K562 (cell line): ENCODE results near the gene FCSK. TPM values are rescaled to one million over a fixed set of nuclear protein-coding genes. Genes with fewer than 3 reads are reported as not detected.
A peak's percentile ranks its signal among the peaks of the same experiment; 100 is the strongest.

ENCODE experiments used
- BCL6 ChIP-seq: fragments of 250-450 bp; sonication (Bioruptor Pico); IDR thresholded peaks from 2 replicates; pipeline ENCODE4 v1.4.0; 2020
- CCNT2 ChIP-seq: IDR thresholded peaks from 2 replicates; pipeline ENCODE4 v1.6.1; 2011; ENCODE audit warnings: borderline replicate concordance, low read depth, mild to moderate bottlenecking, moderate library complexity, mixed read lengths, low read length; ENCODE audit not compliant: insufficient read length; ENCODE audit errors: extremely low read depth
- MLLT1 ChIP-seq, 2 experiments: fragments of 450-650 bp; IDR thresholded peaks; 2 replicates each; pipeline ENCODE4 v1.6.1; 2016
- MNT ChIP-seq, 2 experiments: fragments of 450-650 bp; conservative IDR thresholded peaks; 2 replicates each; pipeline ENCODE4 v1.6.1; 2017; ENCODE audit warnings: mild to moderate bottlenecking in 2 of 2, moderate library complexity in 2 of 2
- THAP12 ChIP-seq: fragments of 250-450 bp; sonication (Bioruptor Pico); IDR thresholded peaks from 2 replicates; pipeline ENCODE4 v1.9.0; 2021; ENCODE audit warnings: mild to moderate bottlenecking, inconsistent platforms
- ZBTB40 ChIP-seq, 2 experiments: fragments of 450-650 bp in 1 of 2; sonication (generic) in 1 of 2; formaldehyde crosslinking in 1 of 2; IDR thresholded peaks; 2 replicates each; pipeline versions ENCODE4 v1.7.1 to v1.9.0; 2016 to 2022; ENCODE audit warnings: inconsistent platforms in 1 of 2, mild to moderate bottlenecking in 1 of 2, missing genetic modification reagents in 1 of 2
- ZNF639 ChIP-seq, 2 experiments: fragments of 200-800 bp in 1 of 2; sonication (Bioruptor generic) in 1 of 2; sonication (generic) in 1 of 2; formaldehyde crosslinking in 1 of 2; IDR thresholded peaks in 1 of 2; conservative IDR thresholded peaks in 1 of 2; 2 replicates each; pipeline versions ENCODE4 v1.5.0 to v1.6.1; 2016 to 2020; ENCODE audit warnings: missing compliant biosample characterization in 1 of 2, missing genetic modification characterization in 1 of 2, missing genetic modification reagents in 1 of 2
- polyA plus RNA-seq, 8 experiments: library from polyadenylated mRNA; depleted of rRNA in 4 of 8; stranded (reverse) in 5 of 8; unstranded in 3 of 8; fragments of >200 nt; fragmentation: Nextera tagmentation in 2 of 8; fragmentation: Illumina TruSeq in 1 of 8; extraction: Ambion mirVana in 2 of 8; extraction: Trizol in 1 of 8; gene quantifications; 2 replicates each; pipeline versions ENCODE4 v1.2.1 to v1.2.3, GENCODE V29; 2011 to 2014; ENCODE audit warnings: inconsistent platforms in 1 of 8, missing spikeins in 1 of 8
- total RNA-seq, 7 experiments: library from RNA; depleted of rRNA in 6 of 7; stranded (reverse); fragments of >200 nt in 6 of 7; fragmentation: Illumina TruSeq in 2 of 7; extraction: Trizol in 2 of 7; gene quantifications; 2 replicates each; pipeline versions ENCODE4 v1.2.1 to v1.2.3, GENCODE V29; 2011 to 2021; ENCODE audit warnings: low replicate concordance in 1 of 7

The FCSK gene
- total and polyA plus RNA-seq, 9 of the 15 experiments (the other 6 are each of a cell fraction or from before 2014, with no cell fraction given), result 0.92 to 18.6 (median 8.3) TPM

DNA sequence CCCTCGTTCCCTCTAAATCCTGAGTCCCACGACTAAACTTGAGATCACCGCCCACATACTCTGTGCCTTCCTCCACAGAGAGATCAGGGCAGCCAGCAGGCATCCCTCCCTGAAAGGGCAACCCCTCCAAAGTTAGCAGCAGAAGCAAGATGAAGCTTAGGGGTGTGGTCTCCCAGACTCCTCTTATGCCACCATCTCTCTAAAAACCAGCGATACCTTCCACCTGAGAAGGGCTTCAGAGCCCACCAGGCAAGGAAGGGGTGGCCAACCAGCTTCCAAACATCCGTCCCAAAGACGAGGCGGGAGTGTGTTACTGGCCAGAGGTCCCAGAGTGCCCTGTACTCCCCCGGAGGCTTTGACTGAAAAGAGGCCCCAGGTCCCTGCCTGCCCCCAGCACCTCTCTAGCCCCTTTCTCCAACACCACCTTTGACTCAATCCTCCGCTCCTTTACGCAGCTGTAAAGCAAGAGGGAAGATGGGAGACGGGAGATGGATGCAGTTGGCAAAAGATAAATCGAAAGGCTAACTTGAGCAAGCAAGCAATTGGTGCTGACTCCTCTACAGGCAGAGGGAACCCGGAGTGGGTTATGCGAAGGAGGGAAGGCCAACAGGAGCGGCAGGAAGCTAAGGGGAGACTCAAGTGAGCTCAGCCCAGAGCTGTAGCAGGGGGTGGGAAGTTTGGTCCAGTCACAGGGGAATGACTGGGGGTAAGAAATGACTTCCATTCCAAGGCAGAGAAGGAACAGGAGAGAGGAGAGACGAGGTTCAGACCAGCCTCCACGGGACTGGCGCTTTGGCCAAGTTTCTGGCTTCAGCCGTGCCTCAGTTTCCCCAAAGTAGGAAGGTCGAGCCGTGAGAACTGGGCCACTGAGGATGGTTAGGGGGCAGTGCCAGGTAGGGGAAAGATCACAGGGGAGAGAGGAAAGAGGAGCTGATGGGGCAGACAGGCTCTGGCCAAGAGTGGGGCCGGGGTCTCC lies 16.5 kb upstream of the FCSK start (continued):
- TF ChIP-seq MLLT1 (IDR thresholded peaks at IDR 0.05), result peak; percentile 37 to 66; a peak in 3 of 4 replicates
- TF ChIP-seq CCNT2, result no peak
- no peak for TF ChIP-seq THAP12 (CRISPR knock-in tag)
- TF ChIP-seq BCL6 (CRISPR knock-in tag), result no peak
- TF ChIP-seq ZBTB40 (IDR thresholded peaks at IDR 0.05), result no peak
- no peak for TF ChIP-seq ZBTB40 (CRISPR knock-in tag; IDR thresholded peaks at IDR 0.05)
- no peak for TF ChIP-seq ZNF639 (CRISPR knock-in tag; conservative IDR thresholded peaks at IDR 0.05 in 1 of 2, IDR thresholded peaks at IDR 0.05 in 1 of 2)
- no peak for TF ChIP-seq MNT (conservative IDR thresholded peaks at IDR 0.05)
